Heart left ventricle (tissue), 13 donors: ENCODE data around the gene ME1.
"Not testable (repeated sequence)": the region's sequence is repeated elsewhere in the genome, so short reads cannot be mapped to it uniquely, and the experiment has no call there.

Source experiments
- CTCF ChIP-seq, 12 donors: fragments of 200-600 bp; sonication (generic) in 4 of 12; IDR thresholded peaks; one replicate each; pipeline versions ENCODE4 v1.5.0 to v1.8.0; 2018 to 2022; ENCODE audit warnings: antibody characterized with exemption in 12 of 12, mild to moderate bottlenecking in 5 of 12
- POLR2A ChIP-seq, 2 donors: fragments of 450-650 bp; IDR thresholded peaks; one replicate each; pipeline ENCODE4 v1.6.1; 2017; ENCODE audit warnings: antibody characterized with exemption in 2 of 2, mild to moderate bottlenecking in 2 of 2, moderate library complexity in 2 of 2
- donor health status: ischemic (EF 13 %, LVEDD 7.1; RV severe dilation, severe dysfunction).
- donor health status: DM: no; HTN: yes; CAD: no.
- donor health status: DM: no; HTN: no; CAD: no.
- donor health status: ischemic (EF 25% LVEDD 6.9; RV normal size, moderate dysfunction).
- donor health status: ischemic (EF 25% LVEDD 5.7; RV mildly dilated, moderate dysfunction).
- donor health status: ischemic (EF 35%, LVEDD 5.7; RV mildly dilated, moderate dysfunction).
- donor health status: nonischemic (EF 11% LVEDD 7.7; RV severe dilation, severe dysfunction).
- donor health status: DM: yes; HTN: yes; CAD: no.
- donor health status: PGD.
- donor health status: ischemic (EF 29% LVEDD 5.4; RV normal size, mild dysfunction).
- donor health status: nonischemic (EF 23%, LVEDD 6.1; RV moderate dilation, normal function).

GRCh38 chr6:83287298-83287697 is 143.6 kb downstream of the ME1 start:
- TF ChIP-seq CTCF, POLR2A (IDR thresholded peaks at IDR 0.05): not testable (repeated sequence)
